ENCODE data around the gene VTI1A.

Gene VTI1A

DNA sequence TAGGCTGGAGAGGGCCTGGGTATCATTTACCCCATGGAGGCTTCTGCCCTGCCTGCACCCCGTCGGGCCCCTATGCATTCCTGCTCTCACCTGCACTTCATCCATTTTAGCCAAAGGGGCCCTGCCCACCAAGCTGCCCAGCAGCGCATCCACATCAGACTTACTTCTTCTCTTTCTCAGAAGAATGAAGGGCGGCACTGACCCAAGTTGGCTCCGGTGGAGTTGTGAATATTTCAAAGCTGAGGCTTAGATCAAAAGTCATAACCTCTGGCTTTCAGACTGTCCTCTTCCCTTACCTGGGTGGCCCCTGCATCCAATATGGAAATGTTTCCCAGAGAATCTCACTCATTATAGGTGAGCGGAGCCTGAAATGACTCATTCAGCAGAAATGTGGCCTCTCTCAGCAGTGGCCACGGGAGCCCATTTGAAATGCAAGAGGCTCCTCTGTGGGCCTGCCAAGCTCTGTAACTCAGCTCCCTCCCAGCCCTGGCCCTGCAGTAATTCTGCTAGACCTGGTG is 385.4 kb downstream of the VTI1A start:
- ChIA-PET POLR2A (no interaction called here), CTCF (no interaction called here)
- TF ChIP-seq, protein P1, sequence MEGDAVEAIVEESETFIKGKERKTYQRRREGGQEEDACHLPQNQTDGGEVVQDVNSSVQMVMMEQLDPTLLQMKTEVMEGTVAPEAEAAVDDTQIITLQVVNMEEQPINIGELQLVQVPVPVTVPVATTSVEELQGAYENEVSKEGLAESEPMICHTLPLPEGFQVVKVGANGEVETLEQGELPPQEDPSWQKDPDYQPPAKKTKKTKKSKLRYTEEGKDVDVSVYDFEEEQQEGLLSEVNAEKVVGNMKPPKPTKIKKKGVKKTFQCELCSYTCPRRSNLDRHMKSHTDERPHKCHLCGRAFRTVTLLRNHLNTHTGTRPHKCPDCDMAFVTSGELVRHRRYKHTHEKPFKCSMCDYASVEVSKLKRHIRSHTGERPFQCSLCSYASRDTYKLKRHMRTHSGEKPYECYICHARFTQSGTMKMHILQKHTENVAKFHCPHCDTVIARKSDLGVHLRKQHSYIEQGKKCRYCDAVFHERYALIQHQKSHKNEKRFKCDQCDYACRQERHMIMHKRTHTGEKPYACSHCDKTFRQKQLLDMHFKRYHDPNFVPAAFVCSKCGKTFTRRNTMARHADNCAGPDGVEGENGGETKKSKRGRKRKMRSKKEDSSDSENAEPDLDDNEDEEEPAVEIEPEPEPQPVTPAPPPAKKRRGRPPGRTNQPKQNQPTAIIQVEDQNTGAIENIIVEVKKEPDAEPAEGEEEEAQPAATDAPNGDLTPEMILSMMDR (IDR thresholded peaks at IDR 0.05; ENCODE audit: control extremely low read depth, extremely low read depth, low read depth, missing control alignments), result no peak
- DNase-seq (ENCODE audit: extremely low spot score), result no peak

DNA sequence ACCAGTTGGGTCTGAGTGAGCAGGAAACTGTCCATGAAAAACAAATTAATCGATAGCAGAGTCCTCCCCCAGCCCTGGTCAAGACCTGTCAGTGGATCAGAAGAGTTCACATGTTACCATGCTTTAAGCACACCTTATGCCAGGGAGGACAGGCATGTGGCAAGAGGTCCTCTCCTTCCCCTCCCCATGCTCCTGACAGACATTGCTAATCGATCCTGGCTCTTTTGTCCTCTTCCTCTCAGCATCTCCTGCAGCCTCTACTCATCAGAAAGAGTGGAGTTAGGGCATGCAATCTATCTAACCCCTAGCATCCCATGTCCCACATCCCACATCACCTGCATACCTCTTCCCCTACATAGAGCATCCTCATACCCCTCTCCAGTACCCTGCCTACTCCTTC is 385.9 kb downstream of the VTI1A start:
- DNase-seq (ENCODE audit: extremely low spot score), result no peak
- TF ChIP-seq, protein P1 (IDR thresholded peaks at IDR 0.05; ENCODE audit: control extremely low read depth, extremely low read depth, low read depth, missing control alignments), result no peak
- ChIA-PET POLR2A (no interaction called here), CTCF (no interaction called here)

DNA sequence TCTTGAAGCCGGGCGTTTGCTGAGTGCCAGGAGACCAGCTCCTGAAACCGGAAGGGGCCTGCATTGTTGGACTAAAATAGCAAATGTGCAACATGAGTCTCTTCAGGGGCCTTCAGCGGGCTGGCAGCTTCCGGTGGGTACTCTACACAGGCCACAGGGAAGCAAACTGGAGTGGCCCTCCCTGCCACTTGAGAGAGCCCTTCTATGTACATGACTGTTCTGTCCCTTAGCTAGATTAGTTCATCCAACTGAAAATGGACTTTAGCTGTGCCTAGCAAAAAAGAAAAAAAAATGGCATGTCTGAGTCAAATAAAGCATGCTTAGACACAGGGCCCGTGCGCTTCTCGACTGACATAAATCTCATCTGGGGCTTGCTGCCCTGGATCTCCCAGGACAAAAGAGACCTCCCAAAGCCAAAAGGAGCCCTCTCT is 387.8 kb downstream of the VTI1A start:
- POLR2A ChIA-PET, result no interaction called here
- TF ChIP-seq, protein P1 (IDR thresholded peaks at IDR 0.05; ENCODE audit: control extremely low read depth, extremely low read depth, low read depth, missing control alignments), result no peak
- CTCF ChIA-PET, result interaction anchor here (1.0 to 2.0 kb wide), 4 partner anchors 8 to 28 kb away, joined by 3 to 5 read pairs (median 4); no protein-coding TSS in a partner anchor
- DNase-seq (ENCODE audit: extremely low spot score), result no peak

DNA sequence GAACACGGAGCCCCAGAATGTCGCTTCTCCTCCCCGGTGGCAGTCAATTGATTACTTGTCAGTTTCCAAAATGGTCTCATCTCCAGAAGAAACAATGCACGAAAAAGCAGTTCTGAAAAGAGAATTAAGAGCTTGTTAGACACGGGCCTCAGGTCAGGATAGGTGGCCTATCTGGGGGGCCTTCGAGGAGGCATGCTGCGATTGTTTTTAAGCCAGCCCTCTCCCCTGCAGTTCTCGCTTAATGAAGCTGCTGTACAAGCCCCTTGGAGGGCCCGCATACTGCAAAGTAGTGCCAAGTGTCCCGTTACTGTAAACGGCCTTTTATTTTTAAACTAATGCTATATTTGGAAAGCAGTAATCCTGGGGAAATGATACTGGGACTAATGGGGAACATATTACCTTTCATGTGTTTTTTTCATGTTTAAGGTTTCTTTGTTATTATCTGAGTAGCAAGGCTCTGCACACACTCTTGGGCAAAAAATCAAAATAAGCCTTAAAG is 388.3 kb downstream of the VTI1A start:
- TF ChIP-seq, protein P1 (IDR thresholded peaks at IDR 0.05; ENCODE audit: control extremely low read depth, extremely low read depth, low read depth, missing control alignments), result no peak
- ChIA-PET CTCF (interaction anchor here (1.3 to 2.0 kb wide), 2 partner anchors 14 to 28 kb away, joined by 3 to 5 read pairs; no protein-coding TSS in a partner anchor), POLR2A (no interaction called here)
- DNase-seq (ENCODE audit: extremely low spot score), result no peak

DNA sequence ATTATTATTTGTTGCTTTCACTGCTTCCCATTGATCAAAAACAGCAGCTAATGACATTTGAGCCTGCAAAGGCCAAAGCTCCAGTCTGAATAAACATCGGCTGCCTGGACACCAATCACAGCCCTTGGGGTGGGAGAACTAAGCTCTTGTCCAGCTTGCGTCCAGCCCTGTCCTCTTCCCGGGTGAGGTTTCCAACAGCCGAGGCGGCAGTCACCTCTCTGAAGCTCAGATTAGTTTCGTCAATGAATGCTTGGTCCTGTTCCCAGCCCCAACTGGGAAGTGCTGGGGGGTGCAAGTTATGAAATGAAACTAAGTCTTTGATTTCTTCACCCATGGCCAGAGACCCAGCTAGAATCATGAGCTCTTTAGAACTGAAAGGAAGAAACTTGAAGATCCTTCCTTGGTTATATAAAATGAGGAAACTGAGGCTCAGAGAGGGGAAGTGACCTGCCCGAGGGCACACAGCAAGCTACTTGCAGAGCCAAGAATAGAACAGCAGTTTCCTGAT is 389.0 kb downstream of the VTI1A start:
- DNase-seq (ENCODE audit: extremely low spot score), result no peak
- POLR2A ChIA-PET, result no interaction called here

DNA sequence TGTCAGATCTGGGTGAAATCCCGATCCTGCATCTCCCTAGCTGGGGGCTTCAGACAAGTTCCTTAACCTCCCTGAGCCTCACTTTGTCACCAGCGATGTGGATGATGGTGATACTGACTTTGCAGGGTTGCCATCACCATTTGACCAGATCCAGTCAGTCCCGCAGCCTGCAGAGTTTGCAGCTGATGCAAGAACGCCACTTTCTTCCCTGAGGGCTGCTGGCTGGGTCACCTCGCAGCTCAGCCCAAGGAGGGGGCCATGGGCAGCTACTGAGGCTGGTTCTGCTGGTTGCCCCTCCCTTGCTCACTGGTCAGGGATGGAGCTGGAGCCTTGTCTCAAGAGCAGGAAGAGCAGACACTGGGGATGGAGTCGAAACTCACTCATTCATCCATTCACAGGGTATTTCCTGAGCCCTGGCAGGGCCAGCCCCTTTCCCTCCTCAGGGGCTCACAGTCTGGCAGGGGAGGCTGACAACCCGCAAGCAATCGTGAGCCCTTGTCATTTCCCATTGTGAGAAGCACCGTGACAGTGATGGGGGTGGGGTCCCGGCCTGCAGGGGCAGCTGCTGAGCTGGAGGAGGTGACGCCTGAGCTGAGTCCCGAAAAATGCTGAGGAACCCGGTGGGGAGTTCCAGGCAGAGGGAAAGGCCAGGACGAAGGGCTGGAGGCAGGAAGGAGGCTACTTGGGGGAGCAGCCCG is 391.9 kb downstream of the VTI1A start:
- POLR2A ChIA-PET, result no interaction called here
- TF ChIP-seq, protein P1 (IDR thresholded peaks at IDR 0.05; ENCODE audit: control extremely low read depth, extremely low read depth, low read depth, missing control alignments), result no peak
- no peak for DNase-seq (ENCODE audit: extremely low spot score)
- CTCF ChIA-PET, result interaction anchor here (0.7 kb wide), 1 partner anchor 36 kb away, joined by 3 read pairs; no protein-coding TSS in a partner anchor

More for the DNA sequence above, 389.0 kb downstream of the VTI1A start:
- TF ChIP-seq, protein P1 (IDR thresholded peaks at IDR 0.05; ENCODE audit: control extremely low read depth, extremely low read depth, low read depth, missing control alignments), result no peak
- CTCF ChIA-PET, result interaction anchor here (1.3 to 2.0 kb wide), 2 partner anchors 15 to 27 kb away, joined by 3 to 5 read pairs; no protein-coding TSS in a partner anchor
